K562 (cell line): Measurements from ENCODE around the gene C2CD2. TPM values are rescaled to one million over a fixed set of nuclear protein-coding genes. Genes with fewer than 3 reads are reported as not detected.

Experiments
- ATAC-seq: fragments of 200-7000 bp; cut with Tn5 transposase; 3 replicates; pipeline ENCODE4 v1.9.1; 2020; ENCODE audit warnings: moderate library complexity
- BruUV-seq: library from RNA; stranded (reverse); fragments of 400-500 nt; replicated peaks from 2 replicates; lab custom pipeline; 2021; lab: Mats Ljungman, UMichigan
- CTCF ChIA-PET: fragments of 300-600 bp; formaldehyde crosslinking; extraction: SDS; loops from one replicate; lab custom pipeline; 2021; ENCODE audit warnings: low intra/inter-chr PET ratio; lab: Yijun Ruan, JAX
- POLR2A ChIA-PET: fragments of 300-600, 350-650 bp; sonication (Branson Sonifier 250); formaldehyde crosslinking; extraction: SDS; loops from one replicate; lab custom pipeline; 2021; ENCODE audit warnings: antibody characterized with exemption, inconsistent platforms; lab: Yijun Ruan, JAX
- DNase-seq, 4 experiments: peaks; one replicate each; pipeline versions ENCODE4 v3.0.0 to v3.0.0-alpha.2; 2011 to 2018; ENCODE audit warnings: low spot score in 3 of 4, mixed read lengths in 3 of 4; ENCODE audit errors: extremely low read depth in 1 of 4
- FAIRE-seq: peaks from 2 replicates; lab custom pipeline; 2011; peaks lifted over from hg19 to GRCh38; lab: Jason Lieb, UNC
- H2AFZ ChIP-seq: 2 replicates; pipeline ENCODE4 v1.6.0; 2011; ENCODE audit warnings: low read depth, low read length, control low read depth, inconsistent platforms
- H3K27ac ChIP-seq: fragments of 200-600 bp; 3 replicates; pipeline ENCODE4 v1.8.0; 2011; ENCODE audit warnings: low read depth, mild to moderate bottlenecking, control low read depth, inconsistent platforms, low read length, moderate library complexity, mixed read lengths; ENCODE audit errors: extremely low read depth
- H3K27me3 ChIP-seq, 2 experiments: fragments of 300-600 bp in 1 of 2; 2 replicates in 1 of 2; 3 replicates in 1 of 2; pipeline versions ENCODE4 v1.6.0 to v1.8.0; 2011; ENCODE audit warnings: inconsistent platforms in 2 of 2, low read length in 2 of 2, mild to moderate bottlenecking in 1 of 2, mixed read lengths in 1 of 2, moderate library complexity in 1 of 2; ENCODE audit not compliant: control insufficient read depth in 2 of 2, insufficient read depth in 2 of 2
- H3K36me3 ChIP-seq: fragments of 300-600 bp; 3 replicates; pipeline ENCODE4 v1.8.0; 2011; ENCODE audit warnings: mild to moderate bottlenecking, low read length, inconsistent platforms; ENCODE audit not compliant: control insufficient read depth, insufficient read depth
- H3K4me1 ChIP-seq, 2 experiments: fragments of 200-600 bp in 1 of 2; replicated peaks in 1 of 2; 2 replicates in 1 of 2; 3 replicates in 1 of 2; pipeline versions ENCODE4 v1.5.1 to v1.8.0; 2011; ENCODE audit warnings: inconsistent platforms in 2 of 2, low read length in 2 of 2, mild to moderate bottlenecking in 1 of 2, mixed read lengths in 1 of 2, moderate library complexity in 1 of 2; ENCODE audit not compliant: control insufficient read depth in 2 of 2, insufficient read depth in 2 of 2
- H3K4me2 ChIP-seq: 2 replicates; pipeline ENCODE4 v1.6.1; 2011; ENCODE audit warnings: low read length, control low read depth, inconsistent platforms, mixed read lengths; ENCODE audit not compliant: insufficient read depth
- H3K4me3 ChIP-seq: fragments of 200-600 bp; sonication (generic), shearing (Covaris generic); 2 replicates; pipeline ENCODE4 v1.5.1; 2016; ENCODE audit warnings: control low read depth, inconsistent platforms
- H3K79me2 ChIP-seq: fragments of 200-600 bp; 3 replicates; pipeline ENCODE4 v1.8.0; 2011; ENCODE audit warnings: low read length, inconsistent platforms; ENCODE audit not compliant: control insufficient read depth, insufficient read depth
- H3K9ac ChIP-seq, 2 experiments: 2 replicates each; pipeline versions ENCODE4 v1.6.0 to v1.6.1; 2011; ENCODE audit warnings: low read depth in 2 of 2, low read length in 2 of 2, control low read depth in 1 of 2, inconsistent platforms in 1 of 2, mild to moderate bottlenecking in 1 of 2, mixed read lengths in 1 of 2; ENCODE audit not compliant: insufficient read depth in 1 of 2
- H3K9me1 ChIP-seq: one replicate; pipeline ENCODE4 v1.6.0; 2011; ENCODE audit warnings: inconsistent platforms, mild to moderate bottlenecking, low read length, moderate library complexity; ENCODE audit not compliant: control insufficient read depth, insufficient read depth
- H3K9me3 ChIP-seq: replicated peaks from 2 replicates; pipeline ENCODE4 v1.5.1; 2011; ENCODE audit warnings: low read depth, low read length, inconsistent platforms; ENCODE audit not compliant: control insufficient read depth, insufficient read depth
- H4K20me1 ChIP-seq: replicated peaks from 2 replicates; pipeline ENCODE4 v1.6.1; 2011; ENCODE audit warnings: low read length, inconsistent platforms, mixed read lengths; ENCODE audit not compliant: control insufficient read depth, insufficient read depth
- CHD1 ChIP-seq: fragments of 200-600 bp; sonication (generic); IDR thresholded peaks from one replicate; pipeline ENCODE4 v1.6.1; 2012; ENCODE audit warnings: mild to moderate bottlenecking, moderate library complexity, low read length, inconsistent platforms
- CREB1 ChIP-seq, 2 experiments: sonication (generic) in 1 of 2; formaldehyde crosslinking in 1 of 2; IDR thresholded peaks; 2 replicates each; pipeline versions ENCODE4 v1.6.1 to v1.8.0; 2012 to 2022; ENCODE audit warnings: inconsistent platforms in 1 of 2, mild to moderate bottlenecking in 1 of 2, missing genetic modification reagents in 1 of 2, moderate library complexity in 1 of 2
- EZH2 ChIP-seq: IDR thresholded peaks from 2 replicates; pipeline ENCODE4 v1.6.1; 2012; ENCODE audit warnings: low read depth, mild to moderate bottlenecking, inconsistent platforms, low read length, borderline replicate concordance
- MEF2A ChIP-seq: IDR thresholded peaks from 2 replicates; pipeline ENCODE4 v1.6.1; 2011; ENCODE audit warnings: low read depth, mild to moderate bottlenecking, low read length, moderate library complexity; ENCODE audit not compliant: control insufficient read depth
- NFXL1 ChIP-seq: fragments of 450-650 bp; formaldehyde crosslinking; IDR thresholded peaks from 2 replicates; pipeline ENCODE4 v1.4.0; 2021; ENCODE audit warnings: mild to moderate bottlenecking
- PHF8 ChIP-seq: fragments of 200-600 bp; sonication (generic); IDR thresholded peaks from 2 replicates; pipeline ENCODE4 v1.6.1; 2012; ENCODE audit warnings: mixed run types, mild to moderate bottlenecking, inconsistent platforms, low read length, moderate library complexity, borderline replicate concordance
- XRCC5 ChIP-seq: fragments of 200-400 bp; formaldehyde crosslinking; IDR thresholded peaks from 2 replicates; pipeline ENCODE4 v1.6.1; 2017; ENCODE audit warnings: low read depth, mild to moderate bottlenecking, low read length
- ZBTB1 ChIP-seq: sonication (generic); formaldehyde crosslinking; IDR thresholded peaks from 2 replicates; pipeline ENCODE4 v1.8.1; 2023; ENCODE audit warnings: missing genetic modification reagents, low read depth, mild to moderate bottlenecking, borderline replicate concordance
- ZNF707 ChIP-seq: fragments of 250-450 bp; sonication (Bioruptor Pico); conservative IDR thresholded peaks from 2 replicates; pipeline ENCODE4 v1.8.0; 2022; ENCODE audit warnings: inconsistent platforms, mild to moderate bottlenecking, moderate library complexity
- ZSCAN32 ChIP-seq: fragments of 450-650 bp; formaldehyde crosslinking; IDR thresholded peaks from 2 replicates; pipeline ENCODE4 v1.4.0; 2020; ENCODE audit warnings: mild to moderate bottlenecking, moderate library complexity
- WGBS: fragments of 100-300 bp; shearing (Covaris generic); methylation state at CpG from one replicate; pipeline ENCODE4 v1.1.6; 2016; ENCODE audit warnings: low coverage, mixed read lengths; ENCODE audit not compliant: insufficient coverage; ENCODE audit errors: missing lambda C conversion rate; 5-methylcytosine and 5-hydroxymethylcytosine counted together
- in situ Hi-C: fragments of 300-500 bp; cut with MboI; formaldehyde crosslinking; loops from 4 replicates; pipeline ENCODE4 v1.15.0; 2018; ENCODE audit warnings: inconsistent platforms, mixed read lengths
- intact Hi-C: fragments of 100-400 bp; cut with micrococcal nuclease; formaldehyde crosslinking; loops from 2 replicates; pipeline ENCODE4 v1.14.2; 2022
- polyA plus RNA-seq, 8 experiments: library from polyadenylated mRNA; depleted of rRNA in 4 of 8; stranded (reverse) in 5 of 8; unstranded in 3 of 8; fragments of >200 nt; fragmentation: Nextera tagmentation in 2 of 8; fragmentation: Illumina TruSeq in 1 of 8; extraction: Ambion mirVana in 2 of 8; extraction: Trizol in 1 of 8; gene quantifications; 2 replicates each; pipeline versions ENCODE4 v1.2.1 to v1.2.3, GENCODE V29; 2011 to 2014; ENCODE audit warnings: inconsistent platforms in 1 of 8, missing spikeins in 1 of 8
- total RNA-seq, 7 experiments: library from RNA; depleted of rRNA in 6 of 7; stranded (reverse); fragments of >200 nt in 6 of 7; fragmentation: Illumina TruSeq in 2 of 7; extraction: Trizol in 2 of 7; gene quantifications; 2 replicates each; pipeline versions ENCODE4 v1.2.1 to v1.2.3, GENCODE V29; 2011 to 2021; ENCODE audit warnings: low replicate concordance in 1 of 7
- TF ChIP-seq, protein P1 (sequence below): fragments of 200-800 bp; sonication (Bioruptor generic); IDR thresholded peaks from 2 replicates; pipeline ENCODE4 v1.6.1; 2017; ENCODE audit warnings: missing genetic modification characterization, missing compliant biosample characterization
- TF ChIP-seq, protein P2 (sequence below): fragments of 450-650 bp; IDR thresholded peaks from 2 replicates; pipeline ENCODE4 v1.6.1; 2016; ENCODE audit warnings: borderline replicate concordance
- TF ChIP-seq, protein P3 (sequence below): fragments of 200-800 bp; sonication (Bioruptor generic); IDR thresholded peaks from 2 replicates; pipeline ENCODE4 v1.6.1; 2016; ENCODE audit warnings: missing genetic modification characterization, missing compliant biosample characterization

C2CD2 gene
- total and polyA plus RNA-seq, 9 of the 15 experiments (the other 6 are each of a cell fraction or from before 2014, with no cell fraction given), result 1.3 to 21.6 (median 12.1) TPM

DNA sequence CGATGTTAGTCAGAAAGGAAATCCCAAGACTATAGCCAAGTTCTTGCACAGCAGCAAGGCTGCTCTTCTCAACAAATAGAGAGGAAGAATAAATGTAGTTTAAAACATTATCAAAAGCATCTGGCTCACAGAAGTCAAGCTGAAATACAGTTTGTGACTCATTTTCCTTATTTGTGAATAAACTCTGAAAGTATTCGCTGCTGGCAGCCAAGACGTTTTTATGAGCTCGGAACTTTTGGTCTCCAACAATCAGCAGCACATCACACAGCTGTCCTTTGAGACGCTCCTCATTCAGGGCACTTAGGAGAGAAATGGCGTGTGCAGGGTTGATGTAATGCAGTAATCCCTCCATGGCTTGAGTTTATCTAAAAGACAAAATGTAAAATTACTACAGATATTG is 39.9 kb upstream of the C2CD2 start:
- H3K4me1 ChIP-seq, result no peaks in the 10 kb centered on the region; a peak in 1 of 5 replicates
- no peak overlapping the region for H3K27ac ChIP-seq
- no peak for ATAC-seq
- no TSS peak for BruUV-seq
- no peak overlapping the region for H3K4me3 ChIP-seq
- 89% methylated on average over 6 of the region's 6 CpGs for WGBS
- no peaks in the 10 kb centered on the region for H3K9me3 ChIP-seq
- POLR2A ChIA-PET, result interaction anchor here (1.5 kb wide), 1 partner anchor 12 kb away, joined by 8 read pairs; no protein-coding TSS in a partner anchor
- FAIRE-seq, result no peak
- no peaks in the 10 kb centered on the region for H3K79me2 ChIP-seq
- no peak overlapping the region for H3K4me2 ChIP-seq
- CTCF ChIA-PET, result no interaction called here
- no peaks in the 10 kb centered on the region for H3K27me3 ChIP-seq
- peaks cover 50% of the 10 kb centered on the region for H3K36me3 ChIP-seq
- no peaks in the 10 kb centered on the region for H3K9me1 ChIP-seq
- no peak for DNase-seq
- intact Hi-C loops (no loop called here), in situ Hi-C loops (no loop called here)
- TF ChIP-seq, protein P1, sequence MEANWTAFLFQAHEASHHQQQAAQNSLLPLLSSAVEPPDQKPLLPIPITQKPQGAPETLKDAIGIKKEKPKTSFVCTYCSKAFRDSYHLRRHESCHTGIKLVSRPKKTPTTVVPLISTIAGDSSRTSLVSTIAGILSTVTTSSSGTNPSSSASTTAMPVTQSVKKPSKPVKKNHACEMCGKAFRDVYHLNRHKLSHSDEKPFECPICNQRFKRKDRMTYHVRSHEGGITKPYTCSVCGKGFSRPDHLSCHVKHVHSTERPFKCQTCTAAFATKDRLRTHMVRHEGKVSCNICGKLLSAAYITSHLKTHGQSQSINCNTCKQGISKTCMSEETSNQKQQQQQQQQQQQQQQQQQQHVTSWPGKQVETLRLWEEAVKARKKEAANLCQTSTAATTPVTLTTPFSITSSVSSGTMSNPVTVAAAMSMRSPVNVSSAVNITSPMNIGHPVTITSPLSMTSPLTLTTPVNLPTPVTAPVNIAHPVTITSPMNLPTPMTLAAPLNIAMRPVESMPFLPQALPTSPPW, result no peak
- TF ChIP-seq, protein P2, sequence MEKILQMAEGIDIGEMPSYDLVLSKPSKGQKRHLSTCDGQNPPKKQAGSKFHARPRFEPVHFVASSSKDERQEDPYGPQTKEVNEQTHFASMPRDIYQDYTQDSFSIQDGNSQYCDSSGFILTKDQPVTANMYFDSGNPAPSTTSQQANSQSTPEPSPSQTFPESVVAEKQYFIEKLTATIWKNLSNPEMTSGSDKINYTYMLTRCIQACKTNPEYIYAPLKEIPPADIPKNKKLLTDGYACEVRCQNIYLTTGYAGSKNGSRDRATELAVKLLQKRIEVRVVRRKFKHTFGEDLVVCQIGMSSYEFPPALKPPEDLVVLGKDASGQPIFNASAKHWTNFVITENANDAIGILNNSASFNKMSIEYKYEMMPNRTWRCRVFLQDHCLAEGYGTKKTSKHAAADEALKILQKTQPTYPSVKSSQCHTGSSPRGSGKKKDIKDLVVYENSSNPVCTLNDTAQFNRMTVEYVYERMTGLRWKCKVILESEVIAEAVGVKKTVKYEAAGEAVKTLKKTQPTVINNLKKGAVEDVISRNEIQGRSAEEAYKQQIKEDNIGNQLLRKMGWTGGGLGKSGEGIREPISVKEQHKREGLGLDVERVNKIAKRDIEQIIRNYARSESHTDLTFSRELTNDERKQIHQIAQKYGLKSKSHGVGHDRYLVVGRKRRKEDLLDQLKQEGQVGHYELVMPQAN, result no peak
- TF ChIP-seq XRCC5 (no peak), ZNF707 (CRISPR knock-in tag) (no peak), MEF2A (no peak), ZSCAN32 (CRISPR knock-in tag) (no peak), ZBTB1 (CRISPR knock-in tag) (no peak), NFXL1 (CRISPR knock-in tag) (no peak), EZH2 (no peak), CREB1 (IDR thresholded peaks at IDR 0.05) (no peak), CREB1 (CRISPR knock-in tag; IDR thresholded peaks at IDR 0.05) (no peak), CHD1 (no peak), PHF8 (no peak)
- TF ChIP-seq, protein P3, sequence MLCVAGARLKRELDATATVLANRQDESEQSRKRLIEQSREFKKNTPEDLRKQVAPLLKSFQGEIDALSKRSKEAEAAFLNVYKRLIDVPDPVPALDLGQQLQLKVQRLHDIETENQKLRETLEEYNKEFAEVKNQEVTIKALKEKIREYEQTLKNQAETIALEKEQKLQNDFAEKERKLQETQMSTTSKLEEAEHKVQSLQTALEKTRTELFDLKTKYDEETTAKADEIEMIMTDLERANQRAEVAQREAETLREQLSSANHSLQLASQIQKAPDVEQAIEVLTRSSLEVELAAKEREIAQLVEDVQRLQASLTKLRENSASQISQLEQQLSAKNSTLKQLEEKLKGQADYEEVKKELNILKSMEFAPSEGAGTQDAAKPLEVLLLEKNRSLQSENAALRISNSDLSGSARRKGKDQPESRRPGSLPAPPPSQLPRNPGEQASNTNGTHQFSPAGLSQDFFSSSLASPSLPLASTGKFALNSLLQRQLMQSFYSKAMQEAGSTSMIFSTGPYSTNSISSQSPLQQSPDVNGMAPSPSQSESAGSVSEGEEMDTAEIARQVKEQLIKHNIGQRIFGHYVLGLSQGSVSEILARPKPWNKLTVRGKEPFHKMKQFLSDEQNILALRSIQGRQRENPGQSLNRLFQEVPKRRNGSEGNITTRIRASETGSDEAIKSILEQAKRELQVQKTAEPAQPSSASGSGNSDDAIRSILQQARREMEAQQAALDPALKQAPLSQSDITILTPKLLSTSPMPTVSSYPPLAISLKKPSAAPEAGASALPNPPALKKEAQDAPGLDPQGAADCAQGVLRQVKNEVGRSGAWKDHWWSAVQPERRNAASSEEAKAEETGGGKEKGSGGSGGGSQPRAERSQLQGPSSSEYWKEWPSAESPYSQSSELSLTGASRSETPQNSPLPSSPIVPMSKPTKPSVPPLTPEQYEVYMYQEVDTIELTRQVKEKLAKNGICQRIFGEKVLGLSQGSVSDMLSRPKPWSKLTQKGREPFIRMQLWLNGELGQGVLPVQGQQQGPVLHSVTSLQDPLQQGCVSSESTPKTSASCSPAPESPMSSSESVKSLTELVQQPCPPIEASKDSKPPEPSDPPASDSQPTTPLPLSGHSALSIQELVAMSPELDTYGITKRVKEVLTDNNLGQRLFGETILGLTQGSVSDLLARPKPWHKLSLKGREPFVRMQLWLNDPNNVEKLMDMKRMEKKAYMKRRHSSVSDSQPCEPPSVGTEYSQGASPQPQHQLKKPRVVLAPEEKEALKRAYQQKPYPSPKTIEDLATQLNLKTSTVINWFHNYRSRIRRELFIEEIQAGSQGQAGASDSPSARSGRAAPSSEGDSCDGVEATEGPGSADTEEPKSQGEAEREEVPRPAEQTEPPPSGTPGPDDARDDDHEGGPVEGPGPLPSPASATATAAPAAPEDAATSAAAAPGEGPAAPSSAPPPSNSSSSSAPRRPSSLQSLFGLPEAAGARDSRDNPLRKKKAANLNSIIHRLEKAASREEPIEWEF, result no peak
- H4K20me1 ChIP-seq, result no peaks in the 10 kb centered on the region
- no peak overlapping the region for H2AFZ ChIP-seq
- H3K9ac ChIP-seq, result no peak overlapping the region
